Colonic mucosa (tissue), 4 donors: ENCODE results near the gene CLN5. TPM values are rescaled to one million over a fixed set of nuclear protein-coding genes. Genes with fewer than 3 reads are reported as not detected.

ENCODE experiments used
- DNase-seq: peaks from one replicate; pipeline ENCODE4 v3.0.0-alpha.2; 2020
- H3K27ac ChIP-seq: fragments of 200-600 bp; one replicate; pipeline ENCODE4 v1.8.0; 2021
- H3K27me3 ChIP-seq: fragments of 200-600 bp; one replicate; pipeline ENCODE4 v1.8.0; 2021
- H3K36me3 ChIP-seq: fragments of 200-600 bp; one replicate; pipeline ENCODE4 v1.8.0; 2021
- H3K4me1 ChIP-seq: fragments of 200-600 bp; one replicate; pipeline ENCODE4 v1.8.0; 2021; ENCODE audit warnings: mild to moderate bottlenecking
- H3K4me3 ChIP-seq: fragments of 200-600 bp; one replicate; pipeline ENCODE4 v1.8.0; 2021
- H3K9ac ChIP-seq, 2 donors: one replicate each; pipeline ENCODE4 v1.7.0; 2013; ENCODE audit warnings: control low read depth in 2 of 2, low read depth in 2 of 2, low read length in 2 of 2
- H3K9me3 ChIP-seq: fragments of 200-600 bp; one replicate; pipeline ENCODE4 v1.8.0; 2021
- intact Hi-C: fragments of 100-400 bp; cut with DNase I; formaldehyde crosslinking; loops from one replicate; pipeline ENCODE4 v1.14.1; 2022
- total RNA-seq, 2 donors: library from RNA; stranded (reverse); fragmentation: NEBNext Ultra II Directional in 1 of 2; extraction: Animal tissue kit (Norgen Biotek cat#: 25700) in 1 of 2; gene quantifications; one replicate each; pipeline ENCODE4 v1.2.1, GENCODE V29; 2021
- TF ChIP-seq, protein P1 (sequence below): fragments of 200-600 bp; IDR thresholded peaks from one replicate; pipeline ENCODE4 v1.8.0; 2022; ENCODE audit warnings: antibody characterized with exemption, mild to moderate bottlenecking
- donor health status: healthy.
- donor health status: DM: no; HTN: no; CAD: no.
- donor health status: DM: no; HTN: no; CAD: no.

The CLN5 gene
- total RNA-seq, 2 donors from 2014 or later, result 21.8 to 26.5 TPM

DNA sequence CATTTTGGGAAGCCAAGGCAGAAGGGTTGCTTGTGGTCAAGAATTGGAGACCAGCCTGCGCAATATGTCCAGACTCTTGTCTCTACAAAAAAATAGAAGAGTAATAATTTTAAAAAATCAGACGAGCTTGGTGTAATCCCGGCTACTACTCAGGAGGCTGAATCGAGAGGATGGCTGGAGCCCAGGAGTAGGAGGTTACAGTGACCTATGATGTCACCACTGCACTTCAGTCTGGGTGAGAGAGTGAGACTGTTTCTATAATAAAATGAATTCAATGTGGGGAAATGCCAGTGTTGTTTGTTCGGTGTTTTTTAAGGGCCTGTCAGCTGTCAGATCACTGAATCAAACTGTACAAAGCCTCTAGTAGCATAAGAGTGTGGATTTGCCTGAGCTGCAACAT lies 36.3 kb downstream of the CLN5 start:
- no peak for DNase-seq
- TF ChIP-seq, protein P1, sequence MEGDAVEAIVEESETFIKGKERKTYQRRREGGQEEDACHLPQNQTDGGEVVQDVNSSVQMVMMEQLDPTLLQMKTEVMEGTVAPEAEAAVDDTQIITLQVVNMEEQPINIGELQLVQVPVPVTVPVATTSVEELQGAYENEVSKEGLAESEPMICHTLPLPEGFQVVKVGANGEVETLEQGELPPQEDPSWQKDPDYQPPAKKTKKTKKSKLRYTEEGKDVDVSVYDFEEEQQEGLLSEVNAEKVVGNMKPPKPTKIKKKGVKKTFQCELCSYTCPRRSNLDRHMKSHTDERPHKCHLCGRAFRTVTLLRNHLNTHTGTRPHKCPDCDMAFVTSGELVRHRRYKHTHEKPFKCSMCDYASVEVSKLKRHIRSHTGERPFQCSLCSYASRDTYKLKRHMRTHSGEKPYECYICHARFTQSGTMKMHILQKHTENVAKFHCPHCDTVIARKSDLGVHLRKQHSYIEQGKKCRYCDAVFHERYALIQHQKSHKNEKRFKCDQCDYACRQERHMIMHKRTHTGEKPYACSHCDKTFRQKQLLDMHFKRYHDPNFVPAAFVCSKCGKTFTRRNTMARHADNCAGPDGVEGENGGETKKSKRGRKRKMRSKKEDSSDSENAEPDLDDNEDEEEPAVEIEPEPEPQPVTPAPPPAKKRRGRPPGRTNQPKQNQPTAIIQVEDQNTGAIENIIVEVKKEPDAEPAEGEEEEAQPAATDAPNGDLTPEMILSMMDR, result no peak
- intact Hi-C loops, result loop anchor here (5.0 kb wide), 1 partner anchor 36 kb away; the partner anchor contains the start of gene CLN5
- H3K4me1 ChIP-seq, result peaks cover 7% of the 10 kb centered on the region
- H3K27ac ChIP-seq, result no peak overlapping the region
- H3K9ac ChIP-seq, result no peak overlapping the region
- no peaks in the 10 kb centered on the region for H3K9me3 ChIP-seq
- H3K27me3 ChIP-seq, result no peaks in the 10 kb centered on the region
- H3K36me3 ChIP-seq, result no peaks in the 10 kb centered on the region
- H3K4me3 ChIP-seq, result no peak overlapping the region

DNA sequence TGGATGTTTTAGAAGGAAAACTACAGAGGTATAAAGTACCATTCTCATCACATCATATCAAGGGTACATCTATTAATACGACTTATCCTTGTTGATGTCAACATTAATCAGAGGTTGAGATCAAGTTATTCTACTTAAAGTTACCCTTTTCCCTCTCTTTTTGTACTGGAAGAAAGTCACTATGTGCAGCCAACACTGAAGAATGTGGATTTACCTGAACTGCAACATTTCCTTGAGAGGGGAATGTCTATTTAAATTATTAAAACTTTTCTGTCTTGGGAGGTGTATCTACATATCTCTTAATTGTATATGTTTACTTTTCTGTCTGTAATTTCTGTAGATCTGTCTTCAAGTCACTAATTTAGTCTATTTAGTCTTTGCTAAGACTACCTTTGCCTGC lies 37.6 kb downstream of the CLN5 start:
- H3K9ac ChIP-seq, result no peak overlapping the region
- intact Hi-C loops, result loop anchor here (5.0 kb wide), 1 partner anchor 37 kb away; the partner anchor contains the start of gene CLN5
- no peak for DNase-seq
- H3K36me3 ChIP-seq, result no peaks in the 10 kb centered on the region
- no peak overlapping the region for H3K4me3 ChIP-seq
- H3K27ac ChIP-seq, result no peak overlapping the region
- no peaks in the 10 kb centered on the region for H3K27me3 ChIP-seq
- TF ChIP-seq, protein P1, result no peak
- peaks cover 7% of the 10 kb centered on the region for H3K4me1 ChIP-seq
- H3K9me3 ChIP-seq, result no peaks in the 10 kb centered on the region

DNA sequence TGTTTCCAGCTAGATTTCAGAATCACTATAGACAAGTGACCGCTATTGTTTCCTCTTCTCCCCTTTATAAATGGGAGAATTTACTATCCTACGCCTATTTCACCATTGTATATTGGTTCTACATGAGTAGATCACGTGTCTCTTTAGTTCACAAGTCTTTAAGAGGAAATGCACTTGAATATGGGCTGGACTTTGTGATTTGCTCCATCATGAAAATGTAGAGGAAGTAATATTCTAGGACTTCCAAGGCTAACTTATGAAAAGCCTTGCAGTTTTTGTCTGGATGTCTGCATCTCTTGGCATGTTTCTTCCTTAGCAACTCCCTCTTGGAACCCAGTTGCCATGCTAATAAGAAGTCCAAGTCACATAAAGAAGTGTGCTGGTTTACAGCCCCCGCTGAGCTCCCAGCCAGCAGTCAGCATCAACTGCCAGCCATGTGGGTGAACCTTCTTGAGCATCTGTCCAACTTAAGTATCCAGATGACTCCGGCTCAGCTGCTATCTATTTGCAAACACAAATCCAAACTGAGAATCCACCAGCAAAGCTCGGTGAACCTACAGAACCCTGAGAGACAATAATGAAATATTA lies 39.9 kb downstream of the CLN5 start:
- intact Hi-C loops, result no loop called here

DNA sequence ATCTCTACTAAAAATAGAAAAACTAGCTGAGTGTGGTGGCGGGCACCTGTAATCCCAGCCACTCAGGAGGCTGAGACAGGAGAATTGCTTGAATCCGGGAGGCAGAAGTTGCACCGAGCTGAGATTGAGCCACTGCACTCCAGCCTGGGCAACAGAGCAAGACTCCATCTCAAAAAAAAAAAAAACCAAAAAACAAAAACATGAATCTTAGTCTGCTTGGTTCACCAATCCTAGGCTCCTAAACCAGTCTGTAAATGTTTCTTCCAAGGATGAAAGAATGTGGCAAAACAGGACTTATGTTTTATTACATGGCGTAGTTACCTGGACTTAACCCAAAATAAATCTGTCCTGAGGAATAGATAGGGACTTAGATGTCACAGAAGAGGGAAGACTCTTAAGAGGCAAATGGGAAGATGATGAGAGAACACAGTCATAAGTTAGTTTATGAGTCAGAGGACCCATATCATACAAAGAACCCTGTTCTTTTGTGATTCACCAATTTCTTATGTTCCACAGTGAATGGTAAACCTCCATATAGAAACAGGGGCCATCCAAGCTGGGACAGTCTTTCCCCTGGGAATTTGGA lies 41.9 kb downstream of the CLN5 start:
- H3K9ac ChIP-seq, result no peak overlapping the region
- H3K4me3 ChIP-seq, result no peak overlapping the region
- no peak overlapping the region for H3K27ac ChIP-seq
- intact Hi-C loops, result no loop called here
- H3K9me3 ChIP-seq, result no peaks in the 10 kb centered on the region
- no peaks in the 10 kb centered on the region for H3K4me1 ChIP-seq
- DNase-seq, result no peak
- TF ChIP-seq, protein P1, result no peak
- H3K36me3 ChIP-seq, result no peaks in the 10 kb centered on the region
- H3K27me3 ChIP-seq, result no peaks in the 10 kb centered on the region

More for the DNA sequence above, 39.9 kb downstream of the CLN5 start:
- H3K9me3 ChIP-seq, result no peaks in the 10 kb centered on the region
- no peaks in the 10 kb centered on the region for H3K4me1 ChIP-seq
- H3K27ac ChIP-seq, result no peak overlapping the region
- H3K36me3 ChIP-seq, result no peaks in the 10 kb centered on the region
- TF ChIP-seq, protein P1, result no peak
- H3K9ac ChIP-seq, result no peak overlapping the region
- no peak for DNase-seq
- H3K27me3 ChIP-seq, result no peaks in the 10 kb centered on the region
- no peak overlapping the region for H3K4me3 ChIP-seq

DNA sequence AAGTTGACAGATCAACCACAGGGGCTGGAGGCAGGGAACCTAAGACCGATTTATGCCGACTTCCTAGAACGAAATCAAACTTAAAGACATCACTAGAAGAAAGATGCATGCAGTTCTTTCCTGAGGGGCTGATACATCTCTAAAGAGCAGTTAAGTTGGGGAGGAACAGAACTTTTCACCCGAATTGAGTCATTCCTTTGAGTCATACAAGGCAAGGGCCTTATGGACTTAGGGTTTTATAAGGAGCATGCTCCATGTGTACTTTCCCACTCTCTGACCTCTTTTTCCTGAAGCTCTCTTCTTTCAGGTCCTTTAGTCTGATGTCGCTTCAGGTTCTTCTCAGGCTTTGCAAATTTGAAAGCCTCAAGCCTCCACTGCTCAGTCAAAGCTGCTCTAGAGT lies 43.0 kb downstream of the CLN5 start:
- Histone ChIP-seq H3K4me3 (no peak overlapping the region), H3K4me1 (no peaks in the 10 kb centered on the region), H3K27me3 (no peaks in the 10 kb centered on the region), H3K9me3 (no peaks in the 10 kb centered on the region), H3K9ac (no peak overlapping the region), H3K36me3 (no peaks in the 10 kb centered on the region), H3K27ac (no peak overlapping the region)
- no peak for DNase-seq
- TF ChIP-seq, protein P1, result no peak
- intact Hi-C loops, result no loop called here
